T1000 (cell line): ENCODE measurements around the gene MANBA.
"Not testable (repeated sequence)": the region's sequence is repeated elsewhere in the genome, so short reads cannot be mapped to it uniquely, and the experiment has no call there.

Experiments
- DNase-seq: peaks from one replicate; lab custom pipeline; 2025; ENCODE audit warnings: mixed read lengths; lab: John Stamatoyannopoulos, UW

The MANBA gene

GRCh38 chr4:102722740-102723139 lies 38.0 kb downstream of the MANBA start:
- DNase-seq: no peak

- DNase-seq: peak; percentile 72
Observed at GRCh38 chr4:102718833-102719575, 41.8 kb downstream of the MANBA start.

GRCh38 chr4:102717448-102718092 lies 43.2 kb downstream of the MANBA start:
- no peak for DNase-seq

- no peak for DNase-seq
Observed at GRCh38 chr4:102715057-102715456, 45.7 kb downstream of the MANBA start.

- not testable (repeated sequence) for DNase-seq
Observed at GRCh38 chr4:102713774-102714173, 47.0 kb downstream of the MANBA start.

- no peak for DNase-seq
Observed at GRCh38 chr4:102713096-102713495, 47.7 kb downstream of the MANBA start.

- DNase-seq: no peak
Observed at GRCh38 chr4:102710986-102711385, 49.8 kb downstream of the MANBA start.

GRCh38 chr4:102709060-102709459 lies 51.7 kb downstream of the MANBA start:
- DNase-seq: not testable (repeated sequence)

- no peak for DNase-seq
Observed at GRCh38 chr4:102707150-102707549, 53.6 kb downstream of the MANBA start.

- no peak for DNase-seq
Observed at GRCh38 chr4:102705391-102705935, 55.3 kb downstream of the MANBA start.

GRCh38 chr4:102696758-102697157 lies 64.0 kb downstream of the MANBA start:
- DNase-seq: no peak

GRCh38 chr4:102694791-102695190 lies 66.0 kb downstream of the MANBA start:
- no peak for DNase-seq

- DNase-seq: no peak
Observed at GRCh38 chr4:102693861-102694260, 66.9 kb downstream of the MANBA start.

GRCh38 chr4:102693262-102693850 lies 67.4 kb downstream of the MANBA start:
- DNase-seq: no peak

- DNase-seq: no peak
Observed at GRCh38 chr4:102692474-102692873, 68.3 kb downstream of the MANBA start.

GRCh38 chr4:102687982-102688433 lies 72.8 kb downstream of the MANBA start:
- no peak for DNase-seq

GRCh38 chr4:102687373-102687981 lies 73.3 kb downstream of the MANBA start:
- DNase-seq: no peak

- no peak for DNase-seq
Observed at GRCh38 chr4:102685768-102686167, 75.0 kb downstream of the MANBA start.

- DNase-seq: no peak
Observed at GRCh38 chr4:102684610-102685052, 76.1 kb downstream of the MANBA start.

GRCh38 chr4:102683881-102684609 lies 76.7 kb downstream of the MANBA start:
- DNase-seq: no peak

- no peak for DNase-seq
Observed at GRCh38 chr4:102678695-102679335, 82.0 kb downstream of the MANBA start.
